ENCODE measurements around the gene DNAJC27. TPM values are rescaled to one million over a fixed set of nuclear protein-coding genes. Genes with fewer than 3 reads are reported as not detected.

The DNAJC27 gene
- total RNA-seq, 1 experiment from 2014 or later = 4.6 TPM

GRCh38 chr2:24917086-24917485, 54.7 kb downstream of the DNAJC27 start:
- H3K27me3 ChIP-seq (ENCODE audit: insufficient read depth, low read length) = no peaks in the 10 kb centered on the region
- H3K4me2 ChIP-seq (ENCODE audit: low read length) = no peak overlapping the region

DNA sequence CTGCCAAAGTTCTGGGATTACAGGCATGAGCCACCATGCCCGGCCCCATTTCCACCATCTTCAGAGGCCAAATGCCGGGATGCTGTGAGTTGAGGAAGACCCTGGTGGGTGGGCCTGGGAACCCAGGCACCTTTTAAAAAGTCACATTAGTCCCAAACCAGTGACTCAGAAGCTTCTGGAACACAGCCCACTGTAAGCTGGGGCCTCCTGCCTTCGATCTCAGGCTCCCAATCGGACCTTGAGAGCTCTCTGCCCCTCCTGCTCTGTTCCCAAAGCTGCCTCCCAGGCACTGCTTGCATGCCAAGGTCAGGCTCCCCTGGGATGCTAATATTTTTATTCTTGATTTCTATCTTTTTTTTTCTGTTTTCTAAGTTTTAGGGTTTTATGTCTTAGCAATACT, 56.0 kb downstream of the DNAJC27 start:
- H3K4me2 ChIP-seq (ENCODE audit: low read length) = no peak overlapping the region
- H3K4me1 ChIP-seq (ENCODE audit: control insufficient read depth in 1 of 2, insufficient read depth in 2 of 2, low read length in 2 of 2) = peaks cover 4 to 12% of the 10 kb centered on the region in 2 experiments; a peak in 2 of 4 replicates
- no TSS peak for BruUV-seq (replicated peaks)
- intact Hi-C loops (cut with micrococcal nuclease) = no loop called here
- H3K79me2 ChIP-seq (ENCODE audit: insufficient read depth, low read length) = peaks cover 81% of the 10 kb centered on the region
- no peaks in the 10 kb centered on the region for H4K20me1 ChIP-seq (ENCODE audit: insufficient read depth)
- no peak overlapping the region for H3K9ac ChIP-seq (ENCODE audit: low read length)
- H3K9me2 ChIP-seq (ENCODE audit: insufficient read depth) = no peaks in the 10 kb centered on the region
- no peak overlapping the region for H3K4me3 ChIP-seq (replicated peaks in 1 of 2; ENCODE audit: low read depth in 1 of 2, low read length in 2 of 2)
- TF ChIP-seq YY1 (IDR thresholded peaks at IDR 0.05; ENCODE audit: extremely low read depth, insufficient replicate concordance, low read depth, low read length) (no peak), ELF1 (IDR thresholded peaks at IDR 0.05; ENCODE audit: borderline replicate concordance, low read depth) (no peak), ZNF274 (IDR thresholded peaks at IDR 0.05; ENCODE audit: low read depth, low read length) (no peak), ZFX (IDR thresholded peaks at IDR 0.05) (no peak), SRF (IDR thresholded peaks at IDR 0.05; ENCODE audit: low read depth) (no peak), SP1 (IDR thresholded peaks at IDR 0.05; ENCODE audit: low read depth) (no peak), TCF7L2 (IDR thresholded peaks at IDR 0.05; ENCODE audit: borderline replicate concordance, extremely low read depth, insufficient read depth, insufficient read length) (no peak)
- TF ChIP-seq, protein P1, sequence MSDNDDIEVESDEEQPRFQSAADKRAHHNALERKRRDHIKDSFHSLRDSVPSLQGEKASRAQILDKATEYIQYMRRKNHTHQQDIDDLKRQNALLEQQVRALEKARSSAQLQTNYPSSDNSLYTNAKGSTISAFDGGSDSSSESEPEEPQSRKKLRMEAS (IDR thresholded peaks at IDR 0.05) = no peak
- no peaks in the 10 kb centered on the region for H3K27me3 ChIP-seq (ENCODE audit: insufficient read depth, low read length)
- DNase-seq (ENCODE audit: low read depth, low spot score) (no peak), ATAC-seq (no peak)
- RAD21 ChIA-PET (ENCODE audit: low non-redundant PET in 1 of 2, low total read pairs in 2 of 2, uncharacterized antibody in 2 of 2, unreplicated experiment in 2 of 2) = no interaction called here
- H3K27ac ChIP-seq (ENCODE audit: low read depth, low read length) = no peak overlapping the region
- no peak overlapping the region for H2AFZ ChIP-seq (ENCODE audit: low read depth, low read length, poor library complexity, severe bottlenecking)
- H3K36me3 ChIP-seq (ENCODE audit: control insufficient read depth in 1 of 2, insufficient read depth in 2 of 2, low read length in 2 of 2) = peaks cover 4 to 22% of the 10 kb centered on the region in 2 experiments; a peak in 3 of 4 replicates
- POLR2A ChIA-PET = interaction anchor here (0.6 kb wide), 1 partner anchor 61 kb away, joined by 3 read pairs; no protein-coding TSS in a partner anchor
- CTCF ChIA-PET = no interaction called here
- peaks cover 0 to under 1% of the 10 kb centered on the region in 2 experiments; a peak in 1 of 4 replicates for H3K9me3 ChIP-seq (ENCODE audit: control insufficient read depth in 1 of 2, insufficient read depth in 1 of 2, low read depth in 1 of 2, low read length in 2 of 2)

More at GRCh38 chr2:24917086-24917485, 54.7 kb downstream of the DNAJC27 start:
- H3K9me2 ChIP-seq (ENCODE audit: insufficient read depth) = no peaks in the 10 kb centered on the region
- CTCF ChIA-PET = no interaction called here
- peaks cover 72% of the 10 kb centered on the region for H3K79me2 ChIP-seq (ENCODE audit: insufficient read depth, low read length)
- peaks cover under 1 to 16% of the 10 kb centered on the region in 2 experiments; a peak in 3 of 4 replicates for H3K36me3 ChIP-seq (ENCODE audit: control insufficient read depth in 1 of 2, insufficient read depth in 2 of 2, low read length in 2 of 2)
- no peaks in the 10 kb centered on the region for H3K9me3 ChIP-seq (ENCODE audit: control insufficient read depth in 1 of 2, insufficient read depth in 1 of 2, low read depth in 1 of 2, low read length in 2 of 2)
- POLR2A ChIA-PET = no interaction called here
- DNase-seq (ENCODE audit: low read depth, low spot score) (no peak), ATAC-seq (no peak)
- H4K20me1 ChIP-seq (ENCODE audit: insufficient read depth) = no peaks in the 10 kb centered on the region
- no peak for TF ChIP-seq EZH2 (IDR thresholded peaks at IDR 0.05)
- TF ChIP-seq, protein P1 (IDR thresholded peaks at IDR 0.05) = no peak
- no peak for TF ChIP-seq ELF1 (IDR thresholded peaks at IDR 0.05; ENCODE audit: borderline replicate concordance, low read depth)
- TF ChIP-seq CBX3 (IDR thresholded peaks at IDR 0.05; ENCODE audit: low read depth) = no peak
- no peak for TF ChIP-seq JUND (IDR thresholded peaks at IDR 0.05)
- H3K27ac ChIP-seq (ENCODE audit: low read depth, low read length) = no peak overlapping the region
- no peak overlapping the region for H3K9ac ChIP-seq (ENCODE audit: low read length)
- intact Hi-C loops (cut with micrococcal nuclease) = no loop called here
- H2AFZ ChIP-seq (ENCODE audit: low read depth, low read length, poor library complexity, severe bottlenecking) = no peak overlapping the region
- H3K4me1 ChIP-seq (ENCODE audit: control insufficient read depth in 1 of 2, insufficient read depth in 2 of 2, low read length in 2 of 2) = peaks cover 5 to 20% of the 10 kb centered on the region in 2 experiments; a peak in 3 of 4 replicates
- BruUV-seq (replicated peaks) = no TSS peak
- H3K4me3 ChIP-seq (replicated peaks in 1 of 2; ENCODE audit: low read depth in 1 of 2, low read length in 2 of 2) = no peak overlapping the region
- RAD21 ChIA-PET (ENCODE audit: low non-redundant PET in 1 of 2, low total read pairs in 2 of 2, uncharacterized antibody in 2 of 2, unreplicated experiment in 2 of 2) = no interaction called here

Data from HCT116 (cell line).